Measurements from ENCODE around the gene GLA.
A peak's percentile ranks its signal among the peaks of the same experiment; 100 is the strongest.

The GLA gene

GRCh38 chrX:101348452-101349192 lies 59.1 kb downstream of the GLA start, which contains the start of gene TIMM8A:
TSS of gene TIMM8A (minus strand) at chrX:101348742. CDS start at chrX:101348664, 78 bp downstream.
- peak; percentile 85 for DNase-seq

DNA sequence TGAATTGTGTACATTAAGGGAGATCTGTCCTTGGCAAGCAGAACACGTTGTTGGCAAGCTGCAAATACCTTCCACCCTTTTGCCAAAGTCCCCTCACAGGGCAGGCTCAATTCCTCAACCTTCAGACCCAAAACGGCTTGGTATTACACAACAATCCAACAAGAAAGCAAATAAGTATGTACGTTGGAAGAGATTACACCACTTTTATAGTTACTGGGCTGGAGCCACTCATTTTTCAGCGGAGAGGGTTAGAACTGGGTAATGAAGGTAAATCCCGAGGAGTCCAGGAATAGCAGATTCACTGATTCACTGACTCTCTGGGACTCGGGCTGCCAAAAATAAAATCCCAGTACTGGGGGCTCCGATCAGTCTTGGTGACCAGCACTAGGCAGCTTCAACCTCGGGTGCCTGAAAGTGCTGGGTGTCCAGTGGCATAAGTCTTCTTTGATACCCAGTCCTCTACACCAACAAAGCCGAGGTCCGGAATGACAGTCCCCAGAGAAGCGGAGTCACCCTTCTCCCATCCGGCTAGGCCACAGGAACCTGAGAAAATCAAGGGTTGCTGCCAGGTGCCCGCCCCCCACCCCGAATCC lies 59.8 kb downstream of the GLA start:
- no peak for DNase-seq

Data from activated CD8-positive, alpha-beta memory T cell treated with anti-CD3 and anti-CD28 coated beads, Interleukin-2, amount 50 U/mL, for 48 hours (primary cell).